GM12801 (cell line): Measurements from ENCODE around the gene ATAD3A.

Source experiments
- TF ChIP-seq, protein P1 (sequence below): IDR thresholded peaks from one replicate; pipeline ENCODE4 v1.5.1; 2011; ENCODE audit warnings: control low read depth; ENCODE audit not compliant: insufficient read length; ENCODE audit errors: extremely low read depth

ATAD3A gene

DNA sequence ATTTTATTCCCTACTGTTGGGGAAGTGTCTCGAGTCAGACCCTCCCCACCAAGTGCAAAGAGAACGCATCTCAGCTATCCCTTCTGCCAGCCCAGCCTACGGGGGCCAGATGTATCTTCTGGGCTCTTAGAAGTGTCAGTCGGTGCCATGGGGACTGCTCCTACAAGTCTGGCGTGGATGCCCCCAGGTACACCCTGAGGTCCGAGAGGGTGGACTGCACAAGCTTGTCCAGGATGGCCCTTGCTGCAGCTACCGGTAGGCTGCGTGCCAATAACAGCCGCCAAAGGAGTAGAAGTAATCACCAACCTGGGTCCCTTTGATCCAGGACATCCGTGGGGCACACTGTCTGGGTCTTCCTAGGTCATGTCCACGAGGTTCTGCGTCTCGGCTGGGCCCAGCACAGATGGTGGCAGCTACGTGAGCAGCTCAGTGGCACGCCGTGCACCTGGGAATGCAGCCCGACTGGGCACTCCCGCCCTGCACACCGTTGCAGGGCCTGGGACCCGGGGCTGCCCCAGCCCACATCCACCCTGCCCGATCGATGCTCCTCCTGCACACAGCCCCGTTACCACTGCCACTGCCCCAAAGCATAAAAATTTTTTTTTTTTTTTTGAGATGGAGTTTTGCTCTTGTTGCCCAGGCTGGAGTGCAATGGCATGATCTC is 71.5 kb downstream of the ATAD3A start:
- TF ChIP-seq, protein P1, sequence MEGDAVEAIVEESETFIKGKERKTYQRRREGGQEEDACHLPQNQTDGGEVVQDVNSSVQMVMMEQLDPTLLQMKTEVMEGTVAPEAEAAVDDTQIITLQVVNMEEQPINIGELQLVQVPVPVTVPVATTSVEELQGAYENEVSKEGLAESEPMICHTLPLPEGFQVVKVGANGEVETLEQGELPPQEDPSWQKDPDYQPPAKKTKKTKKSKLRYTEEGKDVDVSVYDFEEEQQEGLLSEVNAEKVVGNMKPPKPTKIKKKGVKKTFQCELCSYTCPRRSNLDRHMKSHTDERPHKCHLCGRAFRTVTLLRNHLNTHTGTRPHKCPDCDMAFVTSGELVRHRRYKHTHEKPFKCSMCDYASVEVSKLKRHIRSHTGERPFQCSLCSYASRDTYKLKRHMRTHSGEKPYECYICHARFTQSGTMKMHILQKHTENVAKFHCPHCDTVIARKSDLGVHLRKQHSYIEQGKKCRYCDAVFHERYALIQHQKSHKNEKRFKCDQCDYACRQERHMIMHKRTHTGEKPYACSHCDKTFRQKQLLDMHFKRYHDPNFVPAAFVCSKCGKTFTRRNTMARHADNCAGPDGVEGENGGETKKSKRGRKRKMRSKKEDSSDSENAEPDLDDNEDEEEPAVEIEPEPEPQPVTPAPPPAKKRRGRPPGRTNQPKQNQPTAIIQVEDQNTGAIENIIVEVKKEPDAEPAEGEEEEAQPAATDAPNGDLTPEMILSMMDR = no peak
